HepG2 (cell line): ENCODE measurements around the gene DENND1C. TPM values are rescaled to one million over a fixed set of nuclear protein-coding genes. Genes with fewer than 3 reads are reported as not detected.

Experiments used
- AGO1 ChIP-seq: fragments of 200-400 bp; formaldehyde crosslinking; IDR thresholded peaks from 2 replicates; pipeline ENCODE4 v1.6.1; 2017; ENCODE audit warnings: mild to moderate bottlenecking, low read depth, low read length, moderate library complexity; ENCODE audit not compliant: poor library complexity, severe bottlenecking
- GATAD2A ChIP-seq: IDR thresholded peaks from 2 replicates; pipeline ENCODE4 v1.6.1; 2016
- HBP1 ChIP-seq: IDR thresholded peaks from 2 replicates; pipeline ENCODE4 v1.6.1; 2016; ENCODE audit warnings: low read depth, control low read depth
- MAZ ChIP-seq, 2 experiments: sonication (generic) in 1 of 2; formaldehyde crosslinking in 1 of 2; IDR thresholded peaks; 2 replicates each; pipeline versions ENCODE4 v1.5.0 to v1.6.1; 2012 to 2020; ENCODE audit warnings: low read depth in 2 of 2, mild to moderate bottlenecking in 2 of 2, borderline replicate concordance in 1 of 2, improper control_type of control experiment in 1 of 2, low read length in 1 of 2, missing genetic modification reagents in 1 of 2, moderate library complexity in 1 of 2
- MEIS2 ChIP-seq: sonication (generic); formaldehyde crosslinking; IDR thresholded peaks from 2 replicates; pipeline ENCODE4 v1.9.0; 2021; ENCODE audit warnings: mild to moderate bottlenecking, missing genetic modification reagents
- NPAS2 ChIP-seq: sonication (generic); formaldehyde crosslinking; IDR thresholded peaks from 2 replicates; pipeline ENCODE4 v1.8.0; 2022; ENCODE audit warnings: mild to moderate bottlenecking, missing genetic modification reagents, borderline replicate concordance
- PLRG1 ChIP-seq: fragments of 450-650 bp; conservative IDR thresholded peaks from 2 replicates; pipeline ENCODE4 v1.6.1; 2016
- POGZ ChIP-seq: sonication (generic); formaldehyde crosslinking; IDR thresholded peaks from 2 replicates; pipeline ENCODE4 v1.4.0; 2020; ENCODE audit warnings: mild to moderate bottlenecking, missing genetic modification reagents
- RCOR2 ChIP-seq: IDR thresholded peaks from 2 replicates; pipeline ENCODE4 v1.6.1; 2016; ENCODE audit warnings: missing biosample characterization, missing genetic modification reagents
- SALL2 ChIP-seq: sonication (generic); formaldehyde crosslinking; IDR thresholded peaks from 2 replicates; pipeline ENCODE4 v1.8.1; 2023; ENCODE audit warnings: mild to moderate bottlenecking, missing genetic modification reagents, inconsistent platforms
- XBP1 ChIP-seq: sonication (generic); formaldehyde crosslinking; IDR thresholded peaks from 2 replicates; pipeline ENCODE4 v1.5.0; 2020; ENCODE audit warnings: missing genetic modification reagents
- YY1 ChIP-seq: IDR thresholded peaks from 2 replicates; pipeline ENCODE4 v1.6.1; 2011; ENCODE audit warnings: low read length, low read depth, moderate library complexity, mild to moderate bottlenecking; ENCODE audit not compliant: insufficient read depth, insufficient replicate concordance
- ZBTB25 ChIP-seq: IDR thresholded peaks from 2 replicates; pipeline ENCODE4 v1.6.1; 2018; ENCODE audit warnings: missing genetic modification reagents
- ZBTB26 ChIP-seq: IDR thresholded peaks from 2 replicates; pipeline ENCODE4 v1.6.1; 2016; ENCODE audit warnings: missing compliant biosample characterization, missing genetic modification reagents, borderline replicate concordance
- ZBTB46 ChIP-seq: sonication (generic); formaldehyde crosslinking; IDR thresholded peaks from 2 replicates; pipeline ENCODE4 v1.4.0; 2020; ENCODE audit warnings: mild to moderate bottlenecking, missing genetic modification reagents, borderline replicate concordance
- ZFP1 ChIP-seq: IDR thresholded peaks from 2 replicates; pipeline ENCODE4 v1.6.1; 2016
- ZNF281 ChIP-seq: sonication (generic); formaldehyde crosslinking; IDR thresholded peaks from 2 replicates; pipeline ENCODE4 v1.4.0; 2020; ENCODE audit warnings: missing genetic modification reagents, borderline replicate concordance
- ZNF335 ChIP-seq: sonication (generic); formaldehyde crosslinking; IDR thresholded peaks from 2 replicates; pipeline ENCODE4 v1.4.0; 2020; ENCODE audit warnings: missing genetic modification reagents
- ZNF343 ChIP-seq: sonication (generic); formaldehyde crosslinking; IDR thresholded peaks from 2 replicates; pipeline ENCODE4 v1.4.0; 2020; ENCODE audit warnings: mild to moderate bottlenecking, missing genetic modification reagents
- ZNF619 ChIP-seq: sonication (generic); formaldehyde crosslinking; IDR thresholded peaks from 2 replicates; pipeline ENCODE4 v1.4.0; 2020; ENCODE audit warnings: mild to moderate bottlenecking, missing genetic modification reagents
- ZNF670 ChIP-seq: sonication (generic); formaldehyde crosslinking; IDR thresholded peaks from 2 replicates; pipeline ENCODE4 v1.8.0; 2022; ENCODE audit warnings: mild to moderate bottlenecking, missing genetic modification reagents, borderline replicate concordance
- ZNF768 ChIP-seq: sonication (generic); formaldehyde crosslinking; IDR thresholded peaks from 2 replicates; pipeline ENCODE4 v1.4.0; 2020; ENCODE audit warnings: missing genetic modification reagents
- polyA plus RNA-seq, 8 experiments: library from polyadenylated mRNA; depleted of rRNA in 3 of 8; stranded (reverse) in 7 of 8; unstranded in 1 of 8; fragments of >200 nt; fragmentation: Illumina TruSeq in 4 of 8; extraction: Trizol in 4 of 8; gene quantifications; 2 replicates each; pipeline versions ENCODE4 v1.2.1 to v1.2.3, GENCODE V29; 2011 to 2016; ENCODE audit warnings: low read depth in 4 of 8, missing spikeins in 1 of 8, mixed read lengths in 1 of 8; ENCODE audit not compliant: insufficient read depth in 1 of 8
- total RNA-seq, 5 experiments: library from RNA; depleted of rRNA; stranded (reverse); fragments of >200 nt; fragmentation: Illumina TruSeq; extraction: Trizol; gene quantifications; 2 replicates each; pipeline ENCODE4 v1.2.3, GENCODE V29; 2016; ENCODE audit warnings: low read depth in 1 of 5

DENND1C gene
- total and polyA plus RNA-seq, 2 of the 13 experiments (the other 11 are each of a cell fraction or from before 2014, with no cell fraction given): 0.04 to 0.73 TPM

- TF ChIP-seq ZNF281 (CRISPR knock-in tag) (no peak), ZNF619 (CRISPR knock-in tag) (no peak), YY1 (peak; percentile 21), HBP1 (no peak), RCOR2 (CRISPR knock-in tag) (no peak), ZBTB46 (CRISPR knock-in tag) (no peak), ZBTB25 (CRISPR knock-in tag) (0 out of 2 replicates have a peak, but pooled peaks have one; percentile 8), MEIS2 (CRISPR knock-in tag) (no peak), NPAS2 (CRISPR knock-in tag) (no peak), PLRG1 (no peak), ZNF768 (CRISPR knock-in tag) (no peak), ZNF343 (CRISPR knock-in tag) (no peak), ZFP1 (CRISPR knock-in tag) (no peak), POGZ (CRISPR knock-in tag) (0 out of 2 replicates have a peak, but pooled peaks have one; percentile 8), GATAD2A (CRISPR knock-in tag) (no peak), ZBTB26 (CRISPR knock-in tag) (no peak; the same call in 1 of the 2 replicates), ZNF335 (CRISPR knock-in tag) (no peak), AGO1 (no peak), SALL2 (no peak), ZNF670 (CRISPR knock-in tag) (no peak), XBP1 (CRISPR knock-in tag) (no peak), MAZ (IDR thresholded peaks at IDR 0.05; ENCODE audit: borderline replicate concordance, low read depth, low read length) (0 out of 2 replicates have a peak, but pooled peaks have one; percentile 26), MAZ (CRISPR knock-in tag; IDR thresholded peaks at IDR 0.05; ENCODE audit: low read depth) (peak; percentile 53; the same call in 1 of the 2 replicates)
Observed at GRCh38 chr19:6424195-6424938, 57.2 kb downstream of the DENND1C start, which contains the start of gene KHSRP (continued).
